Ectodermal cell (in vitro differentiated cells): Measurements from ENCODE around the gene APOF. TPM values are rescaled to one million over a fixed set of nuclear protein-coding genes. Genes with fewer than 3 reads are reported as not detected.
"Not testable (repeated sequence)": the region's sequence is repeated elsewhere in the genome, so short reads cannot be mapped to it uniquely, and the experiment has no call there.

Source experiments
- H3K27ac ChIP-seq: 2 replicates; pipeline ENCODE4 v1.7.0; 2013; ENCODE audit warnings: mild to moderate bottlenecking, low read depth, low read length; ENCODE audit not compliant: insufficient read depth, poor library complexity, severe bottlenecking
- H3K27me3 ChIP-seq: 2 replicates; pipeline ENCODE4 v1.7.0; 2013; ENCODE audit warnings: mild to moderate bottlenecking, low read length; ENCODE audit not compliant: insufficient read depth, control insufficient read depth, poor library complexity, severe bottlenecking
- H3K36me3 ChIP-seq: one replicate; pipeline ENCODE4 v1.7.0; 2013; ENCODE audit warnings: low read length; ENCODE audit not compliant: control insufficient read depth, insufficient read depth
- H3K4me1 ChIP-seq: one replicate; pipeline ENCODE4 v1.7.0; 2013; ENCODE audit warnings: low read length; ENCODE audit not compliant: control insufficient read depth, insufficient read depth
- H3K4me3 ChIP-seq: 2 replicates; pipeline ENCODE4 v1.7.0; 2013; ENCODE audit warnings: low read depth, low read length, control low read depth; ENCODE audit not compliant: insufficient read depth
- H3K9me3 ChIP-seq: 2 replicates; pipeline ENCODE4 v1.7.0; 2013; ENCODE audit warnings: mild to moderate bottlenecking, low read length, moderate library complexity; ENCODE audit not compliant: control insufficient read depth
- WGBS, 2 experiments: methylation state at CpG; one replicate each; pipeline ENCODE4 v1.1.7; 2013; ENCODE audit warnings: missing lambda C conversion rate in 2 of 2; 5-methylcytosine and 5-hydroxymethylcytosine counted together
- polyA plus RNA-seq, 4 experiments: library from polyadenylated mRNA; stranded (reverse); fragments of 50-300 nt; gene quantifications; one replicate each; pipeline ENCODE4 v1.2.3, GENCODE V29; 2013

Gene APOF, protein sequence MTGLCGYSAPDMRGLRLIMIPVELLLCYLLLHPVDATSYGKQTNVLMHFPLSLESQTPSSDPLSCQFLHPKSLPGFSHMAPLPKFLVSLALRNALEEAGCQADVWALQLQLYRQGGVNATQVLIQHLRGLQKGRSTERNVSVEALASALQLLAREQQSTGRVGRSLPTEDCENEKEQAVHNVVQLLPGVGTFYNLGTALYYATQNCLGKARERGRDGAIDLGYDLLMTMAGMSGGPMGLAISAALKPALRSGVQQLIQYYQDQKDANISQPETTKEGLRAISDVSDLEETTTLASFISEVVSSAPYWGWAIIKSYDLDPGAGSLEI
- not detected for polyA plus RNA-seq (2013, experiment 1 of 4)
- not detected for polyA plus RNA-seq (2013, experiment 2 of 4)
- not detected for polyA plus RNA-seq (2013, experiment 3 of 4)
- polyA plus RNA-seq (2013, experiment 4 of 4), result not detected

DNA sequence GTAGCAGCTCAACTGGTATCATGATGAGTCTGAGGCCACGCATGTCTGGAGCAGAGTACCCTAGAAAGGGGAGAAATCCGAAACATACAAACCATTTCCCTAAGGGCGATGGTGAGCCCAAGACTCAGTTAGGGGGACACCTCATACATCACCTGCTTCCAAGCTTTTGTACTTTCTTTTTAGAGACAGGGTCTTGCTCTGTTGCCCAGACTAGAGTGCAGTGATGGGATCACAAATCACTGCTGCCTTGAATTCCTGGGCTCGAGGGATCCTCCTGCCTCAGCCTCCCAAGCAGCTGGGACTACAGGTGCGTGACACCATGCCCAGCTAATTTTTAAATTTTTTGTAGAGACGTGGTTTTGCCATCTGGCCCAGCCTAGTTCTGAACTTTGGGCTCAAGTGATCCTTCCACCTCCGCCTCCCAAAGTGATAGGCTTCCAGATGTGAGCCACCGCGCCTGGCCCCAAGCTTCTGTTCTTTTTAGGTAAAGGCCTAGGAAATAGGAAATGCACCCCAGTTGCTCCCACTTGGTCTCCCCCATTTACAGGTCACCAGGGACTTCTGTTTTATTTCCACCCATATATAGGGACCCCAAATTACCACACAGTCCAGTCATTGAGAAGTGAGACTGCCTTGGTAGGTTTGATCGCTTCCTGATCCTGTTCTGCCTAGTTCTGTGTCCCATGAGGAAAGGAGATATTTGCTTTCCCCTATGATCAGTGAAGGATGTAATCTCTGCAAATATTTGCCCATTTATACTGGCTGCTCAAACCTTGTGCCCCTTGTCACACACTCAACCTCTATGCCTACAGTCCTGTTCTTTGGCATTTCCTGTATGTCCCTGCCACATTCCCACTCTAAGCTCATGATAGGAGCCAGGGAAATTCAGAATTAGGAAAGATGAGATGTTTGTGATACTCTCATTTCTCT, at the start of gene APOF:
TSS of gene APOF (minus strand) at position 728 of the 930 bp plus-strand sequence. CDS start at position 616, 112 bp downstream.
- Histone ChIP-seq H3K9me3 (no peaks in the 10 kb centered on the region), H3K27ac (no peak within 1 kb of the TSS), H3K4me1 (peaks cover 9% of the 10 kb centered on the region), H3K36me3 (no peaks in the 10 kb centered on the region), H3K27me3 (peaks cover 12% of the 10 kb centered on the region), H3K4me3 (no peak within 1 kb of the TSS)
- 87 to 93% methylated on average over 10 of the region's 10 CpGs for WGBS, 2 experiments

DNA sequence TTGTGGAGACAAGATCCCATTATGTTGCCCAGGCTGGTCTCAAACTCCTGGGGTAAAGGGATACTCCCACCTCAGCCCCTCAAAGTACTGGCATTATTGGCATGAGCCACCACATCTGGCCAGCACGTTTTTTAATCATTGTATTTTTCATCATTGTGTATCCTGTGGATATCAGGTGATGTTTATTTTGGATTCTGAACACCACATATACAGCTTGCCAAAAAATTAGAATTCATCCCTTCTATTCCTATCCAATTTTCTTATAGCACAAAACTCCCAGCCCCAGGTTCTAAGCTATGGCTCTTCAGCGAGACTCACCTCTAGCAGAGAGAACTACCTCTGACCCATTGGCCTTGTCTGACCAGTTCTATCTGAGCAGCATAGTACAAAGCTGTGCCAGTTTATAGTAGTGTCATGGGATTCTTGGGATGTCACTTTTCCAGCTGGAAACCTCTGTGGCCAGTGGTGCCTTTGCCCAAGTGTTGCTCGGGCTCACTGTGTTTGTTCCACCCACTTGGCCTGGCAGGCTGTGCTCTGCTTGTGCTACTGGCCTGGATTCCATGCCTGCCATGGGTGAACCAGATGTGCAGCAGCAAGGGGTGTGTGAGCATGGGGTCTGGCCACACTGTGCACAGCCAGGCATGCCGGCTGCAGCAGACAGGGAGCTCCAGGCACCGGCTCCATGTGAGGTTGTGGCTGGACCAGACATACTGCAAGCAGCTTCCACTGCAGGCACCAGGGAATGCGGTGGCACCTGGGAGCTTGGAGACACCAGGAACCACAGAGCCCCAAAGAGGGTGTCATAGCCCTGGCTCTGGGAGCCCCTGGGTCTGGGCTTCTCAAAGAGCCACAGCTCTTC, 49.4 kb upstream of the APOF start:
- H3K4me1 ChIP-seq, result no peaks in the 10 kb centered on the region
- WGBS, 2 experiments, result 91 to 95% methylated on average over 6 of the region's 6 CpGs
- H3K27me3 ChIP-seq, result no peaks in the 10 kb centered on the region
- no peak overlapping the region for H3K4me3 ChIP-seq
- no peak overlapping the region for H3K27ac ChIP-seq
- no peaks in the 10 kb centered on the region for H3K9me3 ChIP-seq
- H3K36me3 ChIP-seq, result peaks cover 8% of the 10 kb centered on the region

DNA sequence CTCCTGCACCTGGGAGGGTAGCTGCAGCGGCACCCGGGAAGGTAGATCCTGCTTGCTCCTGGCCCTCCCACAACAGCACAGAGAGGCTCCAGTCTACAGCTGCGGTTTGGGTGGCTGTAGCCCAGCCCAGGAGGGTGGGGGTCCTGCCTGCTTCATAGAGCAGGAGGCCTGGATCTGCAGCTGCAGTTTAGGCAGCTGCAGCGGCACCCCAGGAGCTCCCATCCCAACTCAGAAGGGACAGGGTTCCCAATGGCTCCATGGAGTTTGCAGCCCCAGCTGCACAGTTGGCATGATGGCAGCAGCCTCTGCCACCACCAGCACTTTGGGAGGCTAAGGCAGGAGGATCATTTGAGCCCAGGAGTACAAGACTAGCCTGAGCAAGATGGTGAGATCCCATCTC, 48.1 kb upstream of the APOF start:
- Histone ChIP-seq H3K9me3 (no peaks in the 10 kb centered on the region), H3K27ac (no peak overlapping the region), H3K27me3 (no peaks in the 10 kb centered on the region), H3K36me3 (peaks cover 7% of the 10 kb centered on the region), H3K4me1 (no peaks in the 10 kb centered on the region), H3K4me3 (no peak overlapping the region)
- WGBS, 2 experiments, result 87 to 91% methylated on average over 4 of the region's 4 CpGs

DNA sequence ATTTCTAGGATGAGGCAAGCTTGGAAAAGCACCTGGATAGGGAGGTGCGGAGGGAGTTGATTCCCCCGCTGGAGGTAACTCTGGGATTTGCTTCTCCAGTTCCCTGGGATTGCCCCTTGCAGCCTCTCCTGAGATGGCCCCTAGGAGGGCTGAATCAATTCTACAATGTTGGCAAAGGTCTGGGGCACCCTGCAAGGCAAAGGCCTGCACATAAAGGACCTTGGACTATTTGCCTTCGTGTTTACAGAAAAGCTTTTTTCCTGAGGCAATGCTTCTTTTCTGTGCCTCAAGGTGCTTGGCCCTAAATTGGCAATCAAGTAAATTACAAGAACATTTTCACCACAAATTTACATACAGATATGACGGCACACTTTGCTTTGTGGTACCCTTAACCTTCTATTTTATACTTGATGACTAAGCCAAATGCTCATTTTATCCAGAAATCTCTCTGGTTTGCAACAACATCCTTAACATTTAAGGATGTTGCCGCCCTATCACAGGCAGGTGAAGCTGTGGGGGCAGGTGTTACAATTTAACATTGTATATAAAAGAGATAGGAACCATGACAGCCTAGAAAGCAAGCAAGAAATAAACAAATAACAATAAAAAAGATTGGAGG, 46.3 kb upstream of the APOF start:
- H3K4me3 ChIP-seq, result no peak overlapping the region
- no peak overlapping the region for H3K27ac ChIP-seq
- H3K27me3 ChIP-seq, result no peaks in the 10 kb centered on the region
- no peaks in the 10 kb centered on the region for H3K36me3 ChIP-seq
- no peaks in the 10 kb centered on the region for H3K9me3 ChIP-seq
- WGBS, 2 experiments, result 91 to 92% methylated on average over 4 to 5 of the region's 5 CpGs
- H3K4me1 ChIP-seq, result peaks cover 7% of the 10 kb centered on the region

DNA sequence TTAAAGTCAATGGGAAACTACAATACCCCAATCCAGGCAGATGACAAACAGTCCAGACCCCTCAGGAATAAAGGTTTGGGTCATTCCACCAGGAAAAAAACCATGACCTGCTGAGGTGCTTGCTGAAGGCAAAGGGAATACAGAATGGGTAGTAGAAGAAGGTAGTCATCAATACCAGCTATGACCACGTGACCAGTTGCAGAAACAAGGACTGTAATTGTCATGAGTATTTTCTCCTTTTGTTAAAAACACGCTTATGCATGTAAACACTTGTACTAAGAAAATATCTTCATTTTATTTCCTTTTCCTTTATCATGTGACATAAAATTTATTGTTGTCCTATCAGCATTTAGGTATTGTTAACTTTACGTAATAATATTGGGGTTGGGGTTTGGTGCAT, 41.6 kb upstream of the APOF start:
- not testable (repeated sequence) for H3K9me3 ChIP-seq, H3K4me1 ChIP-seq, H3K27ac ChIP-seq, H3K27me3 ChIP-seq, H3K4me3 ChIP-seq, H3K36me3 ChIP-seq
- 91 to 94% methylated on average over 1 to 3 of the region's 3 CpGs for WGBS, 2 experiments

DNA sequence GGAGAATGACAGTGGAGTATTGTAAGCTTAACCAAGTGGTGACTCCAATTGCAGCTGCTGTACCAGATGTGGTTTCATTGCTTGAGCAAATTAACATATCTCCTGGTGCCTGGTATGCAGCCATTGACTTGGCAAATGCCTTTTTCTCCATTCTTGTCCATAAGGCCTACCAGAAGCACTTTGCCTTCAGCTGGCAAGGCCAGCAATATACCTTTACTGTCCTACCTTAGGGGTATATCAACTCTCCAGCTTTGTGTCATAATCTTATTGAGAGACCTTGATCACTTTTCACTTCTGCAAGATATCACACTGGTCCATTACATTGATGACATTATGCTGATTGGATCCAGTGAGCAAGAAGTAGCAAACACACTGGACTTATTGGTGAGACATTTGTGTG, 39.0 kb upstream of the APOF start:
- not testable (repeated sequence) for H3K27ac ChIP-seq, H3K36me3 ChIP-seq, H3K9me3 ChIP-seq

DNA sequence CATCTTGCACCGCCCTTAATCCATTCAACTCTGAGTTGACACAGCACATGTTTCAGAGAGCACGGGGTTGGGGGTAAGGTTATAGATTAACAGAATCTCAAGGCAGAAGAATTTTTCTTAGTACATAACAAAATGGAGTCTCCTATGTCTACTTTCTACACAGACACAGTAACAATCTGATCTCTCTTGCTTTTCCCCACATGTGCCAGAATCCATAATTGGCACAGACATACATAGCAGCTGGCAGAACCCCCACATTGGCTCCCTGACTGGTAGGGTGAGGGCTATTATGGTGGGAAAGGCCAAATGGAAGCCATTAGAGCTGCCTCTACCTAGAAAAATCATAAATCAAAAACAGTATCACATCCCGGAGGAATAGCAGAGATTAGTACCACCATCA, 38.5 kb upstream of the APOF start:
- not testable (repeated sequence) for H3K27ac ChIP-seq

More for the DNA sequence above, 39.0 kb upstream of the APOF start:
- not testable (repeated sequence) for H3K4me3 ChIP-seq, H3K4me1 ChIP-seq, H3K27me3 ChIP-seq

DNA sequence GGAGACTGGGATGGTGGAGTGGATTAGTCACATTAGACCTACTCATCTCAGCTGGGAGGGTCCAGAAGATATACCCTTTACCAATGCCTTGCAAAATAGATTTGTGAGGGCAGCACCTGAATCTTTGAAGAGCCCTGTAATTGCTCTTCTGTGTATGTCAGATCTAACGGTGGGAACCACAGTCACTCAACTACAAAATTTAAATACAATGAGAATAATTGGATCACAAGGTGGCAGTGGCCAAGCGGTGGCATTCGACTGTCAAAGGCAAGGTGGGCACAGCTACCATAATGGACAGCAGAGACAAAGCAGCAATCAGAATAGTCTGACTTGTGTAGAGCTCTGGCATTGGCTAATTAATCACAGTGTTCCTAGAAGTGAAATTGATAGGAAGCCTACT, 36.8 kb upstream of the APOF start:
- not testable (repeated sequence) for H3K27ac ChIP-seq, H3K36me3 ChIP-seq, H3K4me1 ChIP-seq, H3K27me3 ChIP-seq, H3K9me3 ChIP-seq, H3K4me3 ChIP-seq
- 96 to 100% methylated on average over 2 to 3 of the region's 3 CpGs for WGBS, 2 experiments

More for the DNA sequence above, 38.5 kb upstream of the APOF start:
- H3K36me3 ChIP-seq, H3K9me3 ChIP-seq, H3K27me3 ChIP-seq, H3K4me1 ChIP-seq, H3K4me3 ChIP-seq: not testable (repeated sequence)
- 100% methylated on average over 1 of the region's 3 CpGs for WGBS, 2 experiments

DNA sequence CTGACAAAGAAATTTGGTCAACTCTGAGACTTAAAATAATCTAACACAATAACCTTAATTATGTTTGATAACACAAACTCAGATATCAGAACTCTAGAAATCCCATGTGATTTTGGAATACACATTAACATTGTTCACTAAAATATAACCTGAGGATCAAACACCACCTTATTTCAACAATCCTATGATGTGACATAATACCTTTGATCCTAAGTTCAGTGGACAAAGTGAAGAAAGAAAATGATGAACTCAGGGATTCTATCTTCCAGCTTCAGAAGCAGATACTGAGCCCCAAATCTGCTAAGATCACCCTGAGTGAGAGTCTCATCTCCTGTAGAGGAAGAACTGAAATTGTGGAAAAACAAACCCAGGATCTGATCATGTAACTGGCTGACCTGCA, 35.7 kb upstream of the APOF start:
- H3K9me3 ChIP-seq, result peaks cover 2% of the 10 kb centered on the region
- no peaks in the 10 kb centered on the region for H3K36me3 ChIP-seq
- H3K4me3 ChIP-seq, result no peak overlapping the region
- H3K27ac ChIP-seq, result no peak overlapping the region
- H3K4me1 ChIP-seq, result no peaks in the 10 kb centered on the region
- no peaks in the 10 kb centered on the region for H3K27me3 ChIP-seq
